Suprapubic skin (tissue), 3 donors: ENCODE data around the gene RPRD1B.

Experiments
- CTCF ChIP-seq, 2 donors: fragments of 200-600 bp in 1 of 2; fragments of 450-650 bp in 1 of 2; sonication (generic) in 1 of 2; IDR thresholded peaks; one replicate each; pipeline ENCODE4 v1.5.1; 2016 to 2019; ENCODE audit warnings: antibody characterized with exemption in 2 of 2, mild to moderate bottlenecking in 1 of 2, moderate library complexity in 1 of 2
- EP300 ChIP-seq: sonication (generic); formaldehyde crosslinking; IDR thresholded peaks from one replicate; pipeline ENCODE4 v1.6.1; 2017; ENCODE audit warnings: antibody characterized with exemption

GRCh38 chr20:38129248-38129865 is 95.8 kb downstream of the RPRD1B start:
- no peak for TF ChIP-seq CTCF (IDR thresholded peaks at IDR 0.05)
- TF ChIP-seq EP300: no peak
